Measurements from ENCODE around the gene KSR1. TPM values are rescaled to one million over a fixed set of nuclear protein-coding genes. Genes with fewer than 3 reads are reported as not detected.

The KSR1 gene
- total and polyA plus RNA-seq, 9 of the 15 experiments (the other 6 are each of a cell fraction or from before 2014, with no cell fraction given): 1.4 to 51.7 (median 18.4) TPM

GRCh38 chr17:27446569-27447301 lies 9.5 kb upstream of the KSR1 start (continued):
- TF ChIP-seq, protein P1, sequence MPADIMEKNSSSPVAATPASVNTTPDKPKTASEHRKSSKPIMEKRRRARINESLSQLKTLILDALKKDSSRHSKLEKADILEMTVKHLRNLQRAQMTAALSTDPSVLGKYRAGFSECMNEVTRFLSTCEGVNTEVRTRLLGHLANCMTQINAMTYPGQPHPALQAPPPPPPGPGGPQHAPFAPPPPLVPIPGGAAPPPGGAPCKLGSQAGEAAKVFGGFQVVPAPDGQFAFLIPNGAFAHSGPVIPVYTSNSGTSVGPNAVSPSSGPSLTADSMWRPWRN (IDR thresholded peaks at IDR 0.05; ENCODE audit: low read depth): peak; percentile 63; the same call in 1 of the 2 replicates
- TF ChIP-seq HNRNPL (IDR thresholded peaks at IDR 0.05; ENCODE audit: low read depth, low read length) (no peak), AFF4 (CRISPR knock-in tag; IDR thresholded peaks at IDR 0.05) (no peak), IRF2 (CRISPR knock-in tag; IDR thresholded peaks at IDR 0.05) (no peak), SAFB2 (IDR thresholded peaks at IDR 0.05; ENCODE audit: borderline replicate concordance, low read depth, low read length, severe bottlenecking) (no peak), CREBBP (IDR thresholded peaks at IDR 0.05; ENCODE audit: low read depth, low read length) (no peak), GTF3C2 (IDR thresholded peaks at IDR 0.05; ENCODE audit: borderline replicate concordance, extremely low read depth, insufficient read length) (no peak), CTBP1 (IDR thresholded peaks at IDR 0.05; ENCODE audit: borderline replicate concordance) (peak; percentile 73; the same call in 1 of the 2 replicates), SMAD2 (IDR thresholded peaks at IDR 0.05; ENCODE audit: low read depth, low read length) (no peak), MAZ (CRISPR knock-in tag; conservative IDR thresholded peaks at IDR 0.05 in 1 of 2, IDR thresholded peaks at IDR 0.05 in 1 of 2) (peak; percentile 22 to 80; a peak in 2 of 4 replicates), FOXJ3 (CRISPR knock-in tag; IDR thresholded peaks at IDR 0.05) (no peak), BRD4 (IDR thresholded peaks at IDR 0.05) (no peak), ZNF695 (CRISPR knock-in tag; IDR thresholded peaks at IDR 0.05) (no peak)
- TF ChIP-seq, protein P2, sequence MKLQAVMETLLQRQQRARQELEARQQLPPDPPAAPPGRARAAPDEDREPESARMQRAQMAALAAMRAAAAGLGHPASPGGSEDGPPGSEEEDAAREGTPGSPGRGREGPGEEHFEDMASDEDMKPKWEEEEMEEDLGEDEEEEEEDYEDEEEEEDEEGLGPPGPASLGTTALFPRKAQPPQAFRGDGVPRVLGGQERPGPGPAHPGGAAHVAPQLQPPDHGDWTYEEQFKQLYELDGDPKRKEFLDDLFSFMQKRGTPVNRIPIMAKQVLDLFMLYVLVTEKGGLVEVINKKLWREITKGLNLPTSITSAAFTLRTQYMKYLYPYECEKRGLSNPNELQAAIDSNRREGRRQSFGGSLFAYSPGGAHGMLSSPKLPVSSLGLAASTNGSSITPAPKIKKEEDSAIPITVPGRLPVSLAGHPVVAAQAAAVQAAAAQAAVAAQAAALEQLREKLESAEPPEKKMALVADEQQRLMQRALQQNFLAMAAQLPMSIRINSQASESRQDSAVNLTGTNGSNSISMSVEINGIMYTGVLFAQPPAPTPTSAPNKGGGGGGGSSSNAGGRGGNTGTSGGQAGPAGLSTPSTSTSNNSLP (IDR thresholded peaks at IDR 0.05; ENCODE audit: borderline replicate concordance, low read depth, low read length): peak; percentile 80; the same call in 1 of the 2 replicates
- TF ChIP-seq, protein P3, sequence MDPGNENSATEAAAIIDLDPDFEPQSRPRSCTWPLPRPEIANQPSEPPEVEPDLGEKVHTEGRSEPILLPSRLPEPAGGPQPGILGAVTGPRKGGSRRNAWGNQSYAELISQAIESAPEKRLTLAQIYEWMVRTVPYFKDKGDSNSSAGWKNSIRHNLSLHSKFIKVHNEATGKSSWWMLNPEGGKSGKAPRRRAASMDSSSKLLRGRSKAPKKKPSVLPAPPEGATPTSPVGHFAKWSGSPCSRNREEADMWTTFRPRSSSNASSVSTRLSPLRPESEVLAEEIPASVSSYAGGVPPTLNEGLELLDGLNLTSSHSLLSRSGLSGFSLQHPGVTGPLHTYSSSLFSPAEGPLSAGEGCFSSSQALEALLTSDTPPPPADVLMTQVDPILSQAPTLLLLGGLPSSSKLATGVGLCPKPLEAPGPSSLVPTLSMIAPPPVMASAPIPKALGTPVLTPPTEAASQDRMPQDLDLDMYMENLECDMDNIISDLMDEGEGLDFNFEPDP (CRISPR knock-in tag; IDR thresholded peaks at IDR 0.05): no peak
